Nephron progenitor cell (in vitro differentiated cells): ENCODE data around the gene ZC3H8.

Experiments
- DNase-seq: peaks from one replicate; pipeline ENCODE4 v3.0.0; 2021
- H3K27ac Mint-ChIP-seq: 2 replicates; pipeline ENCODE4 v1.8.0; 2021; ENCODE audit warnings: mild to moderate bottlenecking, moderate library complexity, mixed read lengths
- H3K27me3 Mint-ChIP-seq: 2 replicates; pipeline ENCODE4 v1.8.0; 2021; ENCODE audit warnings: mild to moderate bottlenecking, low read depth, mixed read lengths; ENCODE audit not compliant: poor library complexity
- H3K36me3 Mint-ChIP-seq: 2 replicates; pipeline ENCODE4 v1.8.0; 2021; ENCODE audit warnings: low read depth, mixed read lengths
- H3K4me1 Mint-ChIP-seq: 2 replicates; pipeline ENCODE4 v1.8.0; 2021; ENCODE audit warnings: mixed read lengths
- H3K4me3 Mint-ChIP-seq: 2 replicates; pipeline ENCODE4 v1.8.0; 2021; ENCODE audit warnings: mild to moderate bottlenecking, moderate library complexity, mixed read lengths
- H3K9me3 Mint-ChIP-seq: 2 replicates; pipeline ENCODE4 v1.8.0; 2021; ENCODE audit warnings: mild to moderate bottlenecking, moderate library complexity, mixed read lengths
- CTCF ChIP-seq: fragments of 200-600 bp; sonication (generic); IDR thresholded peaks from 2 replicates; pipeline ENCODE4 v1.5.0; 2021; ENCODE audit warnings: antibody characterized with exemption

Gene ZC3H8

GRCh38 chr2:112189001-112189556 lies 65.8 kb downstream of the ZC3H8 start:
- Mint-ChIP-seq H3K9me3 (peaks cover 45% of the 10 kb centered on the region), H3K4me3 (no peak overlapping the region), H3K27ac (no peak overlapping the region), H3K27me3 (no peaks in the 10 kb centered on the region), H3K36me3 (peaks cover 77% of the 10 kb centered on the region), H3K4me1 (peaks cover 5% of the 10 kb centered on the region)
- TF ChIP-seq CTCF = no peak
- no peak for DNase-seq

DNA sequence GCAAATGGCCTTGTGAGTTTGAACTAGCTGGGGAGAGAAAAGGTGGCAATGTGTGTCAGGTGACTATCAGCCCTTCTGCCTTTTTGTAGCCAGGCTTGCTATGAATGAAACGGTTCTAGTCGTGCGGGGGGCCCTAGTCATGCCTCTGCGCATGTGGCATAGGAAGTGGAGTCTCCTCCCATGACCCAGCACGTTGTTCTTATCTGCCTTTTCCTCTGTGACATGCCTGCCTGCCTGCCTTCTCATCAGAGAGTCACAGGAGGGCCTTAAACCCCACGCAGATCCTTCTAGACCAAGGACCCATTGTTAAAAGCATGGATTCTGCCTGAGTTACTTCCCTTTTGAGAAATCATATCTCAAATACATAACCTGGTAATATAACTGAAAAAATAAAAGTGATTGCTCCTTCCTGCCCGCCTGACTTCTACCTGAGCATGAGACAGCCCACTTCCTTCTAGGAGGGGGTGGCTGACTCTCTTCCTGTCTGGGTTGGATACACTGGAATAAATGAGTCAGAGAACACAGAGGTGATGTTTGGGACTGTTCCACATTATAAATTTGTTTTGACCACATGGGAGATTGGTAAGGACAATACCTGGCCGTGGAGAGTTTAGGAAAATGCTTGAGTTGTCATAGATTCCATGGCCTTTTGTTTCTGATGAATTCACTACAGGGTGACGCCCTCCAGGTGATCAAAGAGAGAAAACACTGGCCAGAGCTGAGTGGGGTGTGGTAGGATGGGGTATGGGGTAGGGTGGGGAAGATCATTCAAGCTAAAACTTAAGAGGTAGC lies 66.8 kb downstream of the ZC3H8 start:
- H3K36me3 Mint-ChIP-seq = peaks cover 77% of the 10 kb centered on the region
- no peaks in the 10 kb centered on the region for H3K4me1 Mint-ChIP-seq
- H3K4me3 Mint-ChIP-seq = no peak overlapping the region
- H3K9me3 Mint-ChIP-seq = peaks cover 45% of the 10 kb centered on the region
- no peak overlapping the region for H3K27ac Mint-ChIP-seq
- no peak for DNase-seq
- no peak for TF ChIP-seq CTCF
- no peaks in the 10 kb centered on the region for H3K27me3 Mint-ChIP-seq

DNA sequence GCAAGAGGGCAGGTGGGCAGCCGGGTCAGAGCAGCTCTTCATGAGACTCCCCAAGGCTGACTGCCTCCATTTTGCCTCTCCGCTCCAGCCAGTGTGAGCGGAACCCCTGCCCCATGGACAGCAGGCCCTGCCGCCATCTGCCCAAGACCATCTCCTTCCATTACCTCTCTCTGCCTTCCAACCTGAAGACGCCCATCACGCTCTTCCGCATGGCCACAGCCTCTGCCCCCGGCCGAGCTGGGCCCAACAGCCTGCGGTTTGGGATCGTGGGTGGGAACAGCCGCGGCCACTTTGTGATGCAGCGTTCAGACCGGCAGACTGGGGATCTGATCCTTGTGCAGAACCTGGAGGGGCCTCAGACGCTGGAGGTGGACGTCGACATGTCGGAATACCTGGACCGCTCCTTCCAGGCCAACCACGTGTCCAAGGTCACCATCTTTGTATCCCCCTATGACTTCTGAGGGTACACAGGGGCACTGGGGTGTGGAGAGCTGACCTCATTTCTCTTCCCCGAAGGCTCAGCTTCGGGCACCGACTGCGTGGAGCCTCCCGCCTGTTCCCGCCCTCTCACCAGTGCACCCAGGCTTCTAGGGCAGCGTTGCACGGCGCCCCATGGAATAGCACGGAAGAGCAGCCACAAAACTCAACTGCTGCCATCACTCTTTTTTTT lies 67.7 kb downstream of the ZC3H8 start:
- Mint-ChIP-seq H3K36me3 (peaks cover 70% of the 10 kb centered on the region), H3K4me1 (no peaks in the 10 kb centered on the region), H3K4me3 (no peak overlapping the region), H3K27me3 (peaks cover 7% of the 10 kb centered on the region), H3K27ac (no peak overlapping the region), H3K9me3 (peaks cover 43% of the 10 kb centered on the region)
- DNase-seq = no peak
- no peak for TF ChIP-seq CTCF

DNA sequence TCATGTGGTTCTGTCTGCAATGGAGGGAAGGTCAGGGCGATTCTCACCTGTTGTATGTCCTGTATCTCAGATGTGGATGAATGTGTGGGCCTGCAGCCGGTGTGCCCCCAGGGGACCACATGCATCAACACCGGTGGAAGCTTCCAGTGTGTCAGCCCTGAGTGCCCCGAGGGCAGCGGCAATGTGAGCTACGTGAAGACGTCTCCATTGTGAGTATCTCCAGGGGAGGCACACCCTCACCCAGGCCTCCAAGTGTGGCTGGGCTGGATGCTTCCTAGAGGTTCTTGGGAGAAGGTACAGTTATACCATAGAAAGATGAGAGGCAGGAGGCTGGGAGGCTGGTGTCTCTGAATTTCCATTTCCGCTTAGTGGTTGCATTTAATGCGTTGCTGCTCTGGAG lies 69.7 kb downstream of the ZC3H8 start:
- TF ChIP-seq CTCF = no peak

DNA sequence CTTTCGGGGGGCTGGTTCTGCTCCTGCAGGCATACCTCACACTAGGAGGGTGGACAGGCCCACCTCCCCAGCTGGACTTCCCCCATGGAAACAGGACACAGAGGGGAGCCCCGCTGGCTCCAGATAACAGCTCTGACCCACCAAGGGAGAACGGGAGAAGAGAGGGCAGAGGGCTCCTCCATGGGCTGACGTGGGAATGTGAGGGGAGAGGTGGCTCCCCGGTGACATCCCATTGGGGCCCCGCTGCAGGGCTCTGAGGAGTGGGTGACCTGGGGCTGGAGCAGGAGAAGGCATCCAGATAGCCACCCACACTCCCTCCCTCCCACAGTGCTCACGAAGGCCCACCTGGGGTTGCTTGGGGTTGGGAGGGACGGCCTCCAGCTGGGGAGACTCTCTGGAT lies 70.7 kb downstream of the ZC3H8 start:
- no peak overlapping the region for H3K27ac Mint-ChIP-seq
- DNase-seq = no peak
- TF ChIP-seq CTCF = no peak
- H3K27me3 Mint-ChIP-seq = peaks cover 29% of the 10 kb centered on the region
- H3K36me3 Mint-ChIP-seq = peaks cover 61% of the 10 kb centered on the region
- no peak overlapping the region for H3K4me3 Mint-ChIP-seq
- H3K4me1 Mint-ChIP-seq = no peaks in the 10 kb centered on the region
- peaks cover 43% of the 10 kb centered on the region for H3K9me3 Mint-ChIP-seq

More for the DNA sequence above, 69.7 kb downstream of the ZC3H8 start:
- Mint-ChIP-seq H3K27me3 (peaks cover 25% of the 10 kb centered on the region), H3K4me1 (no peaks in the 10 kb centered on the region), H3K9me3 (peaks cover 37% of the 10 kb centered on the region), H3K27ac (no peak overlapping the region), H3K4me3 (no peak overlapping the region), H3K36me3 (peaks cover 61% of the 10 kb centered on the region)
- DNase-seq = no peak
